T-helper 17 cell (primary cell): ENCODE measurements around the gene ACOXL. TPM values are rescaled to one million over a fixed set of nuclear protein-coding genes. Genes with fewer than 3 reads are reported as not detected.
A peak's percentile ranks its signal among the peaks of the same experiment; 100 is the strongest.
"Not testable (repeated sequence)": the region's sequence is repeated elsewhere in the genome, so short reads cannot be mapped to it uniquely, and the experiment has no call there.

Experiments used
- ATAC-seq: fragments of 150-1000 bp; cut with Tn5 transposase; 2 replicates; pipeline ENCODE4 v1.10.0; 2021; ENCODE audit warnings: mild to moderate bottlenecking, moderate library complexity
- DNase-seq, 3 donors: peaks; one replicate each; pipeline versions ENCODE4 v3.0.0 to v3.0.0-alpha.2; 2020 to 2021
- H3K9me3 ChIP-seq: one replicate; pipeline ENCODE4 v1.7.0; 2013; ENCODE audit warnings: low read length, mild to moderate bottlenecking; ENCODE audit not compliant: control insufficient read depth, poor library complexity, severe bottlenecking
- H3K27ac Mint-ChIP-seq: one replicate; pipeline ENCODE4 v1.8.0; 2022; ENCODE audit warnings: mild to moderate bottlenecking, moderate library complexity, mixed read lengths
- H3K27me3 Mint-ChIP-seq: one replicate; pipeline ENCODE4 v1.8.0; 2022; ENCODE audit warnings: mixed read lengths
- H3K36me3 Mint-ChIP-seq: one replicate; pipeline ENCODE4 v1.8.0; 2022; ENCODE audit warnings: low read depth, mixed read lengths
- H3K4me1 Mint-ChIP-seq: one replicate; pipeline ENCODE4 v1.8.0; 2022; ENCODE audit warnings: mild to moderate bottlenecking, mixed read lengths
- H3K4me3 Mint-ChIP-seq: one replicate; pipeline ENCODE4 v1.8.0; 2022; ENCODE audit warnings: mild to moderate bottlenecking, moderate library complexity, mixed read lengths
- total RNA-seq, 4 donors: library from RNA in 2 of 4; stranded (reverse) in 2 of 4; gene quantifications; one replicate each; pipeline ENCODE4 v1.2.3 and lab custom pipeline; 2022 to 2026

Gene ACOXL
- total RNA-seq (not detected), total RNA-seq (lab: John Stamatoyannopoulos, UW) (0 reads per million in 2 donors)

DNA sequence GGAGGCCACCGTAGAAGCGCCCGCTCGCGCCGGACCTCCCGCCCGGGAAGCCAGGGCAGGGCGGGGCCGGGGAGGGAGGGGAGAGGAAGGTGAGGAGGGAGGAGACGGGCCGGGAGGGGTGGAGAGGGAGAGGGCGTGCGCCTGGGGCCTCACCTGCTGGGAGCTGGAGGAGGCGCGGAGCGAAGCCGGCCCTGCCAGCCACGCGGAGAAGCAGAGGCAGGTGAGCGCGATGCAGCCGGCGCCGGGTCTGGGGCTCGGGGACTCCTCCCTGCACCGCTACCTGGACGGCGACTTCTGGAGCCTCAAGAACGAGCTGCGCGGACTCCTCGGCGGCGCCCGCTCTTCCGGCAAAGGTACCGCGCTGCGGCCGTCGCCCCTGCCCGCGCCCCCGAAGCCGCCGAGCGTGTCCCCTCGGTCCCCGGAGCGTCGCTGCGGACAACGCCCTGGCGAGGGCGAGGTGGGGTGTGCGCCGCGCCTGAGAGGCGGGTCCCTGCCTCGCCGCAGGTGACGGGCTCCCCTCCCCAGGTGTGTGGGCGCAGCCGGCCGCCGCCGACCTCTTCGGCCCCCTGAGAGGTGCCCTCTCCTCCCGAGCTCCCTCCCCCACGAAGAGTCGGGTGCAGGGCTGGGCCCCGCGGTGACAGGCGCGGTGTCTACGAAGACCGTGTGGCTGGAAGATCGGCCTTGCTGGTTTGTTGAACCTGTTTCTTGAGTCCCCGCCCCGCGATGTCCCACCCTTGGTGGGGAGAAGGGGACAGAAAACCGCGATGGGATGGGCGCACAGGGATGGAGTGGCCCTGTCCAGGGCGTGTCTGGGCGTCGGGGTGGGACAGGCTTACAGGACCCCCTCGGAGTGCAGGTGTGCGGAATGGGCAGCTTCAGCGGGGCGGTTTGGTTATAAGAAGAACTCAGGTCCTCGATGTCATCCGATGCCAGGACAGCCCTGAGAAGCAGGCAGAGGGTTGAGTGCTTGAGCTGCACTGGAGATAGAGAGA, at the start of gene ACOXL:
Gene ACOXL (plus strand): TSS at position 152 of the 992 bp plus-strand sequence. CDS start 35,817 bp downstream, outside the sequence.
- Mint-ChIP-seq H3K36me3 (peaks cover 2% of the 10 kb centered on the region), H3K27me3 (peaks cover 81% of the 10 kb centered on the region), H3K4me1 (peaks cover 11% of the 10 kb centered on the region), H3K4me3 (peak within 1 kb of the TSS; percentile 83), H3K27ac (no peak within 1 kb of the TSS)
- DNase-seq (peak in 1 of 3 donors; percentile 18), ATAC-seq (peak; percentile 60)
- no peaks in the 10 kb centered on the region for H3K9me3 ChIP-seq

DNA sequence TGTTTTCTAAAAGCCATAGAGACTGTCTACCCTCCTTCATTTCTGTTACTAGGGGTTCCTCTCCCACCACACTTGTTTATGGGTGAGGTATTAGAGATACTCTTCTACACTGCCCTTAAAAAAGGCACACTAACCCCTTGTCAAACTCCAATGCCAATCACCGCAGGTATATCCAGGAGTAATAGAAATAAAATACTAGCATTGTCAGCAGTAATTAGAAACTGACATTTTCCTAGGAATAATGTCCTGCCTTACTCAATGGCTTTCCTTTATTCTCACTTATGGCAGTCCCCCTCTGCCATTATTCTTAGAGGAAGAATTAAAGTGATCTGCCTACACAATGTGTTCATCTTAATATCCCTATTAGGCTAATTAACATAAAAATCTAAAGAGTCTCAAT, 49.5 kb upstream of the ACOXL start:
- Mint-ChIP-seq H3K27ac (no peak overlapping the region), H3K27me3 (peaks cover 13% of the 10 kb centered on the region), H3K36me3 (peaks cover 5% of the 10 kb centered on the region), H3K4me3 (no peak overlapping the region), H3K4me1 (peaks cover 3% of the 10 kb centered on the region)
- H3K9me3 ChIP-seq, result no peaks in the 10 kb centered on the region
- ATAC-seq (no peak), DNase-seq (no peak)

DNA sequence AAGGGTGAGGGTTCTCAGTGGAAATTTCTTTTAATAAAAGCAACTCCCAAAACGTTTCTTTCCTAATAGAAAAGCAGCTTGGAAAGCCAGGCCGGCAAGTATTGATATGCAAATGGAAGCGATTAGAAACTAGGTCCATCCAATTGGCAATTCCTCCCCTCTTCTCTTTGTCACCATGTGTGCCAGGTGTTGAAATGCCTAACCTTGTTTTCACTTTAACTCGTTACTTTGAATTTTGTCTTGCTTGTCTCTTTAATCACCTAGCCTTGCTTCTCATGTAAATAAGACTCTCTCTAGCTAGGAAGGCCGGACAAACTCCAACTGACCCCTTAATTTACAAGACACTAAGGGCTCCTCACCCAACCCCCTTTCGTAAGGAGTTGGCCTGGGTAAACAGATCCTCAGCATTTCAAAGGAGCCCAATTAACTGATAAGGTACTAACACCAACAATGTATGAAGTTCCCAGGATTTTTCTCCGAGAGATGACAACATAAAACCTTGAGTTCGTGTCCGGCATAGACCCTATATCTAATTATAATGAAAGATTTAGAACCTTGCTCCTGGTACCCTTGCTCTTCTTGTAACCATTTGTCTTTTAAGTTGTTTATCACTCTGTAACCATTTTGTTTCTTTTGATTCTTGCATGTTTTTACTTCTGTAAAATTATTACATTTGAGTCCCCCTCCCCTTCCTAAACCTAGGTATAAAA, 44.4 kb upstream of the ACOXL start:
- not testable (repeated sequence) for H3K9me3 ChIP-seq, ATAC-seq, DNase-seq, H3K4me3 Mint-ChIP-seq, H3K4me1 Mint-ChIP-seq, H3K36me3 Mint-ChIP-seq, H3K27ac Mint-ChIP-seq
- peaks cover 28% of the 10 kb centered on the region for H3K27me3 Mint-ChIP-seq

DNA sequence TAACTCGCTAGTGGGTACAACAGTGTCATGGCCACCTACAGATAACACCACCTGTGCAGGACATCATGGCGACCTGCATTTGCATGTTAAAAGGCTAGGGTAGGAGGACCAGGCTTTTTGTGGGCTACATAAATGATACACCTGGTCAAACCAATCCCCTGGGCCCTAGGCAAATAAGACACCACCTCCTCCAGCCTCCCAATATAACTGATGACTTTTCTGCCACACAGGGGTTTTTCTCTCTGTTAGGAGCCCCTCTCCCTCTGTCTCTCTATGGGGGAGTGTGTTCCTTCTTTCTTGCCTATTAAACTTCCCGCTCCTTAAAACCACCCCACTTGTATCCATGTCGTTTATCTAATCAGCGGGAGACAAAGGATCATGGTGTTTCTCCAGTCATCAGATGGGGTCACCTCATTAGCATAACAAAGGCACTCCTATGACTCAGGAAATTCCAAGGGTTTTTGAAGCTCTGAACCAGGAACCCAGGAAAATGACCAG, 43.7 kb upstream of the ACOXL start:
- no peak for DNase-seq
- ATAC-seq, result no peak
- H3K4me1 Mint-ChIP-seq, result no peaks in the 10 kb centered on the region
- H3K36me3 Mint-ChIP-seq, result peaks cover 4% of the 10 kb centered on the region
- H3K27ac Mint-ChIP-seq, result no peak overlapping the region
- no peak overlapping the region for H3K4me3 Mint-ChIP-seq
- no peaks in the 10 kb centered on the region for H3K9me3 ChIP-seq
- peaks cover 28% of the 10 kb centered on the region for H3K27me3 Mint-ChIP-seq

DNA sequence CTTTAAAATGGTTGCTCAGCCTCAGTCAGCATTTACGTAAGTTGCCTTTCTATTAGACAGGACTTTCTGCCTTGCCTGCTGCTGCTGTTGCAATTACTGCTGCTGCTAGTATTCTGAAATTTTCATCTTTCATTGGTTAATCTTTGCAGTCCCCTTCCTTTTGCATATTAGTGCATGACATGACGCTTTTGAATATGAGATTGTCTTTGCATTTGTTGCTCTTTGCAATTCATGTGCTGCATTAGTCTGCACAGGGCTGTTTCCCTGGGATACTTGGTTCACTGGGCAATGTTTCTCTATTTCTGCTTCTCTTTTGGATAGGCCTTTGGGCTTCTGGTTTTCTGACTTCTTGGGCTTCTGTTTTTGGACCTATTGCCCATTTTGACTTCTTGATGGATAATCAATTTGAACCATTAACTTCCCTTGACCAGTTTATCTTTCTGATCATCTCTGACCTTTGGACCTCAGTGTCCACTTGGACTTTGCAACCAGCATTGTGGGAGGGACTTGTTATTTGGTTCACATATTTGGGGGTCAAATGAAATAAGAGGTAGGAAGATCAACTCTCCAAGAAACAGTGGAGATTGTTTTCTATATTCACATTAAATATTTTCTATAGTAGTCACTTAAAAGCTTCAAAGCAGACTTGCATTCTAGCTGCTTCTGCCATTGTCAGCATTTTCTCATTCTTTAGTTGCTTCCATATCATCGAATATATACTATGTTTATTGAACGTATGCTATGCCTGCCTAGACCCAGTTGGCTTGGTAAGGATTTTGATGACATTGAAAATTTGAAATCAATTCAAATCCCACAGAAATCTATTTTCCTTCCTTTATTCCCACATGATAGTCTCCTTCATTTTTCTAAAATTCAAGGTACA, 42.0 kb upstream of the ACOXL start:
- Mint-ChIP-seq H3K27ac (no peak overlapping the region), H3K36me3 (peaks cover 2% of the 10 kb centered on the region), H3K4me1 (no peaks in the 10 kb centered on the region), H3K4me3 (no peak overlapping the region), H3K27me3 (peaks cover 38% of the 10 kb centered on the region)
- ATAC-seq (no peak), DNase-seq (no peak)
- no peaks in the 10 kb centered on the region for H3K9me3 ChIP-seq

DNA sequence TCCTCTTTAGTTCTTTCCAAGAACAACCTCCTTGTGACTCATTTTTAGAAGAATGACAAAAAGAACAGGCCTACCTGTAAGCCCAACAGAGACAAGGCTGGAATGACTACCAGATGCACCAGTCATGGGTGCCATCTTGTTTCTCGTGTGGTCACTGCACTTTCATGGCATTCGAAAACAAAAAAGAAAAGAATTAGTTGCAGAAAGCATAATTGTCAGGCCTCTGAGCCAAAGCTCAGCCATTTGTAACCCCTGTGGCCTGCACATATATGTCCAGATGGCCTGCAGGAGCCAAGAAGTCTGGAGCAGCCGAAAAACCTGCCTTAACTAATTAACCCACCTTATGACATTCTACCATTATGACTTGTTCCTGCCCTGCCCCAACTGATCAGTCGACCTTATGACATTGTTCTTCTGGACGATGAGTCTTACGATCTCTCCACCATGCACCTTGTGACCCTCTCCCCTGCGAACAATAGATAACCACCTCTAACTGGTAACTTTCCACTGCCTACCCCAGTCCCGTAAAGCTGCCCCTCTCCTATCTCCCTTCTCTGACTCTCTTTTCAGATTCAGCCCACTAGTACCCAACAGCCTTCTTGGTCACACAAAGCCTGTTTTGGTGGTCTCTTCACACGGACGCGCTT, 40.6 kb upstream of the ACOXL start:
- Mint-ChIP-seq H3K27ac (no peak overlapping the region), H3K4me1 (no peaks in the 10 kb centered on the region), H3K27me3 (peaks cover 33% of the 10 kb centered on the region), H3K4me3 (no peak overlapping the region), H3K36me3 (peaks cover 2% of the 10 kb centered on the region)
- no peak for ATAC-seq
- no peak for DNase-seq
- H3K9me3 ChIP-seq, result no peaks in the 10 kb centered on the region

DNA sequence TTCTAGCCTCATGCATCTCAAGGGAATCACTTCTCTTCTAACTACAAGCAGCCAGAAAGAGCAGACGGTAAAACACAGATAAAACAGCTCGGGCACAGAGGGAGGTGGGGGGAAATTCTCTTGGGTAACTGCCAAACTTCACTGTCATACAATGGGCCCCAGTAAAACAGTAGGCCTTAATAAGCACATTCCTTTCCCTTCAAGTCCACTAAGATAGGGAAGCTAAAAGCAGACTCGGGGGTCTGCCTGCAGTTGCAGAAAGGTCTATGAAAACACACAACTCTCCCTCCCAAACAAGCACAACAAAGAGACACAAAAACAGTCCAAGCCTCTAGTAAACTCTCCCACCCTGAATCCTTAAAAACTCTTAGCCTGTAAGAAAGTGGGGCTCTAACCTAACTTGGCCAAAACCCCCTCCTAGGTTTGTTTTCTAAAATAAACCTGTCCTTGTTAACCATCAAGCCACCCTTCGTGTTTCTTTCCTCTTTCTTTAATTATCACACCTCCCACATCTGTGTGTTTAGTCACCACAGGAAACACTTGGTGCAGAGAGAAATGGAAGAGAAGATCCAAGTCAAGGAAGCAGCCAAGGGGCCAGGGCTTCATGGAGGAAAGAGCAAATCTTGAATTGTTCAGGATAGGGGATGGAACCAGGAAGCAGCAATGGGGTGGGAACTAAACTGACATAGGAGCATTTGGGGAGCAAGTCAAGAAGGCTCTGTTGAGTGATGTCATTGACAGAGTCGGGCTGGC, 37.1 kb upstream of the ACOXL start:
- H3K36me3 Mint-ChIP-seq, DNase-seq, H3K4me3 Mint-ChIP-seq, H3K9me3 ChIP-seq, H3K4me1 Mint-ChIP-seq, H3K27ac Mint-ChIP-seq, ATAC-seq: not testable (repeated sequence)
- H3K27me3 Mint-ChIP-seq, result peaks cover 30% of the 10 kb centered on the region

DNA sequence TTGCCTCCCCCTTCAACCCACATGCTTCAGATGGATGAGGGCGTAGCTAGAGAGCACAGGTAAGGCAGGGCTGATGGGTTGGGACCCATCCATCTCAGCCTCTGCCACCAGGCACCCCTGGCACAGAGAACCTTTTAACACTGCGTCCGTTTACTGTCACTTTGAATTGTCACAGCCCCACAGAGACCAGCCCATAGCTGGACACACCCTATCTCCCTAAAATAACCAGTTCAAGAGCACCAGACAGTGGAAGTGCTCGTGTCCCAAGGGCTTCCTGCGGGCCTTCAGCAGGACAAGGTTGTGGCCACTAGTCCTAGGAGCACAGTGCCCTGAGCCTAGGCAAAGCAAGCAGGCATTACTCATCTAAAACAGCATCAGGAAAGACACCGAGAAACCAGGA, 34.1 kb upstream of the ACOXL start:
- not testable (repeated sequence) for ATAC-seq, H3K4me3 Mint-ChIP-seq, H3K27ac Mint-ChIP-seq, DNase-seq, H3K36me3 Mint-ChIP-seq, H3K9me3 ChIP-seq, H3K4me1 Mint-ChIP-seq
- H3K27me3 Mint-ChIP-seq, result peaks cover 17% of the 10 kb centered on the region

DNA sequence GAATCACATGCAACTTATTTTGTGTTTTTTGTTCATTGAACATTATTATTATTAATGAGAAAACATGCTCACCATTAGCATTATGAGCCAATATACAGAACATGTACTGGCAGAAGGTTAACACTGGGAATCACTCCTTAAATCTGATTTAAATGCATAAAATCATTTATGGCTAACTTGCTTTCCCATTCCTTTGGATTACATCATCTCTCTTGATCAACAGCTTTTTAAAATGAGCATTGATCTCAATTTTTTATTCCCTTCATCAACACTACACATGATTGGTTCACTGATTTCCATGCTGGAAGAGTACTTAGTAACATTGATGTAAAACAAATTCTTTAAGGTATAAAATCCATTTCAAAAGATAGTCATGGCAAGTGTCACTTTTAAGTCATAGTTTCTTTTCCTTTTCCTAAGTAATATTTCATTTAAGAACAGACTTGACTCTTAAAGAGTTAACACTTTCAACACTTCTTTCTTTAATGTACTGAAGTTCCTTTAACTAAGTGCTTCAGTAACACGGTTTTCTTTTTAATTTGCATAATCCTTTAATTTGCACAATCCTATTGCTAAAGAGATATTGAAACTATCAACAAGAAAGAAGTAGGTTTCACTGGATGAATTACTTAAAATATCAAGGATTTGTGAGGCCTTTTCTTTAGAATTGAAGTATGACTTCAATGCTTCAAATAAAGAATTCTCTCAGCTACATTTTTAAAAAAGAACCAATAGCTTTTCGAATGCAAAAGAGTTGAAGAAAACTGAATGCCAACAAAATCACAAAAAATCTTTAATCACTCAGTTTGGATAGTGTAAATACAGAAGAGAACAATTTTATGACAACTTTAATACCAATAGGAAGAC, 29.6 kb upstream of the ACOXL start:
- no peak overlapping the region for H3K4me3 Mint-ChIP-seq
- no peaks in the 10 kb centered on the region for H3K4me1 Mint-ChIP-seq
- DNase-seq, result no peak
- H3K27me3 Mint-ChIP-seq, result peaks cover 2% of the 10 kb centered on the region
- peaks cover 3% of the 10 kb centered on the region for H3K36me3 Mint-ChIP-seq
- no peaks in the 10 kb centered on the region for H3K9me3 ChIP-seq
- ATAC-seq, result no peak
- H3K27ac Mint-ChIP-seq, result no peak overlapping the region

DNA sequence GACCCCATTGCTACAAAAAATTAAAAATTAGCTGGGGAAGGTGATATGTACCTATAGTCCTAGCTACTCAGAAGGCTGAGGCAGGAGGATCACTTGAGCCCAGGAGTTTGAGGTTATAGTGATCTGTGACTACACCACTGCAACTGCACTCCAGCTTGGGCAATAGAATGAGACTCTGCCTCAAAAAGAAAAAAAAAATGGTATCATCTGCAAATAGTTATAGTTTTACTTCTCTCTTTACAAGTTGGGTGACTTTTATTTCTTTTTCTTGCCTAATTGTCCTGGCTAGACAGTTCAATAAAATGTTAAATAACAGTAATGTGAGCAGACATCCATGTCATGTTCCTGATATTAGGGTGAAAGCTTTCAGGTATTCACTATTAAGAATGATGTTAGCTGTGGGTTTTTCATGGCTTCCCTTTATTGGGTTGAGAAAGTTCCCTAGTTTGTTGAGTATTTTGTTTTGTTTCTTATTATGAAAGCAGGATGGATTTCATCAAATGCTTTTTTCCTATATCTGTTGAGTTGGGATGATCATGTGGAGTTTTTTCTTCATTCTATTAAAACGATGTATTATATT, 24.9 kb upstream of the ACOXL start:
- H3K27me3 Mint-ChIP-seq, result peaks cover 43% of the 10 kb centered on the region
- no peak for DNase-seq
- H3K36me3 Mint-ChIP-seq, result peaks cover 9% of the 10 kb centered on the region

DNA sequence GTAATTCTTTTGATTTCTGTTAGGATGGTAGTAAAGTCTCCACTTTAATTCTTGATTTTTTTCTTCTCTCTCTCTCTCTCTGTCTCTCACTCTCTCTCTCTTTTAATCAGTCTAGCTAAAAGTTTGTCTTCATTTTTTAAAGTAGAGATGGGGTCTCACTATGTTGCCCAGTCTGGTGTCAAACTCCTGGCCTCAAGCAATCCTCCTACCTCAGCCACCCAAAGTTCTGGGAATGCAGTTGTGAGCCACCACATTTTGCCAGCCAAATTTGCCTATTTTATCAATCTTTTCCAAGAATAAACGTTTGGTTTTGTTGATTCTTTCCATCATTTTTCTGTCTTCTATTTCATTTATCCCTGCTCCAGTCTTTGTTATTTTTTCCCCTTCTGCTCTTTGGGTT, 23.9 kb upstream of the ACOXL start:
- H3K4me3 Mint-ChIP-seq, result no peak overlapping the region
- H3K27ac Mint-ChIP-seq, result no peak overlapping the region
- H3K4me1 Mint-ChIP-seq, result no peaks in the 10 kb centered on the region
- H3K9me3 ChIP-seq, result no peaks in the 10 kb centered on the region
- DNase-seq (no peak), ATAC-seq (no peak)
- peaks cover 11% of the 10 kb centered on the region for H3K36me3 Mint-ChIP-seq
- H3K27me3 Mint-ChIP-seq, result peaks cover 53% of the 10 kb centered on the region

More for the DNA sequence above, 24.9 kb upstream of the ACOXL start:
- ATAC-seq, result no peak
- H3K4me3 Mint-ChIP-seq, result no peak overlapping the region
- no peaks in the 10 kb centered on the region for H3K9me3 ChIP-seq
- no peaks in the 10 kb centered on the region for H3K4me1 Mint-ChIP-seq
- no peak overlapping the region for H3K27ac Mint-ChIP-seq
